SK-N-SH (cell line): ENCODE measurements around the gene MALAT1. TPM values are rescaled to one million over a fixed set of nuclear protein-coding genes. Genes with fewer than 3 reads are reported as not detected.

Experiments
- CTCF ChIA-PET: fragments of 300-600, 350-600 bp; formaldehyde crosslinking; extraction: SDS; loops from one replicate; lab custom pipeline; 2021; lab: Yijun Ruan, JAX
- POLR2A ChIA-PET: fragments of 350-600 bp; sonication (Branson Sonifier 250); formaldehyde crosslinking; extraction: SDS; loops from one replicate; lab custom pipeline; 2020; ENCODE audit warnings: antibody characterized with exemption, inconsistent platforms; lab: Yijun Ruan, JAX
- DNase-seq: peaks from one replicate; pipeline ENCODE4 v3.0.0; 2012
- H2AFZ ChIP-seq: fragments of 200-600 bp; sonication (generic); 2 replicates; pipeline ENCODE4 v1.8.1; 2016; ENCODE audit warnings: antibody characterized with exemption, mild to moderate bottlenecking, low read depth
- H3F3A ChIP-seq: fragments of 200-600 bp; sonication (generic); replicated peaks from 2 replicates; pipeline ENCODE3; 2016; ENCODE audit warnings: antibody characterized with exemption, mild to moderate bottlenecking; ENCODE audit not compliant: insufficient read depth
- H3K27ac ChIP-seq, 2 experiments: fragments of 200-500 bp in 1 of 2; fragments of 200-600 bp in 1 of 2; sonication (Bioruptor generic) in 1 of 2; sonication (generic), shearing (Covaris generic) in 1 of 2; 2 replicates each; pipeline versions ENCODE4 v1.5.1 to v1.6.1; 2014 to 2016; ENCODE audit warnings: low read depth in 2 of 2, inconsistent platforms in 1 of 2, low read length in 1 of 2, mild to moderate bottlenecking in 1 of 2, mixed read lengths in 1 of 2
- H3K27me3 ChIP-seq: fragments of 200-600 bp; sonication (generic), shearing (Covaris generic); 2 replicates; pipeline ENCODE4 v1.6.1; 2016; ENCODE audit warnings: mixed run types; ENCODE audit not compliant: insufficient read depth
- H3K36me3 ChIP-seq, 2 experiments: fragments of 200-500 bp in 1 of 2; fragments of 200-600 bp in 1 of 2; sonication (Bioruptor generic) in 1 of 2; sonication (generic) in 1 of 2; replicated peaks in 1 of 2; 2 replicates each; pipeline versions ENCODE3 to v1.5.1; 2014 to 2016; ENCODE audit warnings: low read length in 1 of 2, mild to moderate bottlenecking in 1 of 2; ENCODE audit not compliant: insufficient read depth in 2 of 2, control insufficient read depth in 1 of 2
- H3K4me1 ChIP-seq, 2 experiments: fragments of 200-500 bp in 1 of 2; fragments of 200-600 bp in 1 of 2; sonication (Bioruptor generic) in 1 of 2; sonication (generic), shearing (Covaris generic) in 1 of 2; 2 replicates each; pipeline versions ENCODE4 v1.5.1 to v1.6.1; 2014 to 2016; ENCODE audit warnings: low read depth in 1 of 2, low read length in 1 of 2, mixed run types in 1 of 2; ENCODE audit not compliant: insufficient read depth in 2 of 2, control insufficient read depth in 1 of 2
- H3K4me2 ChIP-seq: fragments of 200-600 bp; sonication (generic), shearing (Covaris generic); 2 replicates; pipeline ENCODE4 v1.6.1; 2017; ENCODE audit warnings: mixed run types
- H3K4me3 ChIP-seq, 2 experiments: fragments of 200-500 bp in 1 of 2; fragments of 200-600 bp in 1 of 2; sonication (Bioruptor generic) in 1 of 2; sonication (generic), shearing (Covaris generic) in 1 of 2; 2 replicates each; pipeline versions ENCODE4 v1.5.1 to v1.8.1; 2014 to 2016; ENCODE audit warnings: low read depth in 2 of 2, inconsistent platforms in 1 of 2, low read length in 1 of 2, mild to moderate bottlenecking in 1 of 2, mixed read lengths in 1 of 2, moderate library complexity in 1 of 2
- H3K79me2 ChIP-seq: fragments of 200-600 bp; sonication (generic); 2 replicates; pipeline ENCODE4 v1.8.1; 2017; ENCODE audit warnings: mild to moderate bottlenecking; ENCODE audit not compliant: insufficient read depth
- H3K9ac ChIP-seq: fragments of 200-600 bp; sonication (generic); 2 replicates; pipeline ENCODE4 v1.6.1; 2017; ENCODE audit warnings: mixed run types
- H3K9me2 ChIP-seq: fragments of 200-600 bp; sonication (generic); 2 replicates; pipeline ENCODE4 v1.6.1; 2017; ENCODE audit warnings: mixed run types
- H3K9me3 ChIP-seq: fragments of 200-600 bp; sonication (generic); 2 replicates; pipeline ENCODE4 v1.6.1; 2017; ENCODE audit warnings: mixed run types, mild to moderate bottlenecking, moderate library complexity
- H4K20me1 ChIP-seq: fragments of 200-600 bp; sonication (generic); 2 replicates; pipeline ENCODE4 v1.6.1; 2017; ENCODE audit warnings: mild to moderate bottlenecking, mixed run types; ENCODE audit not compliant: insufficient read depth
- CHD2 ChIP-seq: fragments of 150-350 bp; IDR thresholded peaks from 2 replicates; pipeline ENCODE4 v1.6.1; 2018; ENCODE audit warnings: low read length; ENCODE audit not compliant: partially characterized antibody
- IRF3 ChIP-seq: fragments of 150-350 bp; IDR thresholded peaks from 2 replicates; pipeline ENCODE4 v1.6.1; 2016; ENCODE audit warnings: mild to moderate bottlenecking, low read depth, low read length
- POLR2AphosphoS5 ChIP-seq: IDR thresholded peaks from 2 replicates; pipeline ENCODE4 v1.6.1; 2012; ENCODE audit warnings: low read depth, low read length
- REST ChIP-seq: IDR thresholded peaks from 2 replicates; pipeline ENCODE4 v1.6.1; 2012; ENCODE audit warnings: mild to moderate bottlenecking, low read depth, low read length, moderate library complexity
- RFX5 ChIP-seq: IDR thresholded peaks from 2 replicates; pipeline ENCODE4 v1.6.1; 2012; ENCODE audit warnings: mild to moderate bottlenecking, improper control_type of control experiment, low read length
- RXRA ChIP-seq: IDR thresholded peaks from 2 replicates; pipeline ENCODE4 v1.4.0; 2012; ENCODE audit warnings: low read depth, mild to moderate bottlenecking, borderline replicate concordance
- SIN3A ChIP-seq: IDR thresholded peaks from 2 replicates; pipeline ENCODE4 v1.6.1; 2012; ENCODE audit warnings: low read depth, mild to moderate bottlenecking, low read length, moderate library complexity, borderline replicate concordance
- TAF1 ChIP-seq: IDR thresholded peaks from 2 replicates; pipeline ENCODE4 v1.6.1; 2012; ENCODE audit warnings: low read depth, mild to moderate bottlenecking, low read length, moderate library complexity, borderline replicate concordance
- TCF12 ChIP-seq: IDR thresholded peaks from 2 replicates; pipeline ENCODE4 v1.4.0; 2012
- YY1 ChIP-seq: IDR thresholded peaks from 2 replicates; pipeline ENCODE4 v1.4.0; 2012; ENCODE audit warnings: low read depth, mild to moderate bottlenecking
- ZBTB33 ChIP-seq: IDR thresholded peaks from 2 replicates; pipeline ENCODE4 v1.4.0; 2012; ENCODE audit warnings: low read depth, borderline replicate concordance
- WGBS: methylation state at CpG from one replicate; pipeline ENCODE4 v1.1.6; 2017; ENCODE audit warnings: low lambda C conversion rate; 5-methylcytosine and 5-hydroxymethylcytosine counted together
- polyA plus RNA-seq, 3 experiments: library from polyadenylated mRNA; depleted of rRNA; stranded (reverse); fragments of >200 nt; gene quantifications; 2 replicates each; pipeline ENCODE4 v1.2.3, GENCODE V29; 2012

The MALAT1 gene
- polyA plus RNA-seq, 1 of the 3 experiments (the other 2 are of a cell fraction), result 285 TPM

GRCh38 chr11:65498042-65498726 is 661 bp upstream of the MALAT1 start (continued):
- TF ChIP-seq IRF3, result no peak
- TF ChIP-seq CHD2, result no peak
- TF ChIP-seq TCF12, result no peak
- no peak for TF ChIP-seq RXRA
- TF ChIP-seq POLR2AphosphoS5, result no peak; the same call in 1 of the 2 replicates
- 0 out of 2 replicates have a peak, but pooled peaks have one; percentile 3 for TF ChIP-seq REST
- TF ChIP-seq SIN3A, result peak; percentile 21; the same call in 1 of the 2 replicates
- peak; percentile 83 for TF ChIP-seq YY1
- TF ChIP-seq, all 33 proteins: peak for 3

- Histone ChIP-seq H3K27me3 (no peaks in the 10 kb centered on the region), H3F3A (peaks cover 78% of the 10 kb centered on the region), H3K4me1 (peaks cover 23% of the 10 kb centered on the region in 2 experiments), H4K20me1 (peaks cover 47% of the 10 kb centered on the region), H3K27ac (peak overlapping the region; percentile 99 to 100), H3K4me2 (peak overlapping the region; percentile 96), H3K79me2 (peaks cover 92% of the 10 kb centered on the region)
- WGBS, result under 1% methylated on average over 6 of the region's 6 CpGs
- TF ChIP-seq RFX5 (0 out of 2 replicates have a peak, but pooled peaks have one; percentile 24), CHD2 (no peak), ZBTB33 (no peak), TAF1 (no peak)
- TF ChIP-seq, all 33 proteins: peak for 1
- peak overlapping the region; percentile 84 to 87 for H3K4me3 ChIP-seq
- H3K9me3 ChIP-seq, result no peaks in the 10 kb centered on the region
- no peak for DNase-seq
- CTCF ChIA-PET, result interaction anchor here (0.6 to 5.9 kb wide), 14 partner anchors 10 to 132 kb away, joined by 3 to 78 read pairs (median 8); partner anchors contain the start of genes FRMD8 and NEAT1
- H3K9ac ChIP-seq, result peak overlapping the region; percentile 100
- no peaks in the 10 kb centered on the region for H3K9me2 ChIP-seq
- peaks cover 36 to 46% of the 10 kb centered on the region in 2 experiments for H3K36me3 ChIP-seq
- POLR2A ChIA-PET, result interaction anchor here (0.9 to 26.8 kb wide), 21 partner anchors 9 to 373 kb away, joined by 3 to 1027 read pairs (median 5); partner anchors contain the start of genes DPF2, FAM89B, NEAT1 and PCNX3
- H2AFZ ChIP-seq, result no peak overlapping the region
Measured at GRCh38 chr11:65498727-65498976, 193 bp upstream of the MALAT1 start.
